Activated naive CD8-positive, alpha-beta T cell treated with anti-CD3 and anti-CD28 coated beads, Interleukin-2, amount 50 U/mL, for 24 hours (primary cell): ENCODE results near the gene LINC00237.

ENCODE experiments used
- ATAC-seq: fragments of 150-1000 bp; cut with Tn5 transposase; one replicate; pipeline ENCODE4 v1.10.0; 2021
- DNase-seq: peaks from one replicate; pipeline ENCODE4 v3.0.0; 2021
- H3K27ac Mint-ChIP-seq: one replicate; pipeline ENCODE4 v1.8.0; 2021; ENCODE audit warnings: mild to moderate bottlenecking, mixed read lengths
- H3K27me3 Mint-ChIP-seq: one replicate; pipeline ENCODE4 v1.8.0; 2021; ENCODE audit warnings: mixed read lengths
- H3K36me3 Mint-ChIP-seq: one replicate; pipeline ENCODE4 v1.8.0; 2021; ENCODE audit warnings: low read depth, mixed read lengths
- H3K4me1 Mint-ChIP-seq: one replicate; pipeline ENCODE4 v1.8.0; 2021; ENCODE audit warnings: mixed read lengths
- H3K4me3 Mint-ChIP-seq: one replicate; pipeline ENCODE4 v1.8.0; 2021; ENCODE audit warnings: mild to moderate bottlenecking, moderate library complexity, mixed read lengths
- H3K9me3 Mint-ChIP-seq: one replicate; pipeline ENCODE4 v1.8.0; 2021; ENCODE audit warnings: mixed read lengths

Gene LINC00237

DNA sequence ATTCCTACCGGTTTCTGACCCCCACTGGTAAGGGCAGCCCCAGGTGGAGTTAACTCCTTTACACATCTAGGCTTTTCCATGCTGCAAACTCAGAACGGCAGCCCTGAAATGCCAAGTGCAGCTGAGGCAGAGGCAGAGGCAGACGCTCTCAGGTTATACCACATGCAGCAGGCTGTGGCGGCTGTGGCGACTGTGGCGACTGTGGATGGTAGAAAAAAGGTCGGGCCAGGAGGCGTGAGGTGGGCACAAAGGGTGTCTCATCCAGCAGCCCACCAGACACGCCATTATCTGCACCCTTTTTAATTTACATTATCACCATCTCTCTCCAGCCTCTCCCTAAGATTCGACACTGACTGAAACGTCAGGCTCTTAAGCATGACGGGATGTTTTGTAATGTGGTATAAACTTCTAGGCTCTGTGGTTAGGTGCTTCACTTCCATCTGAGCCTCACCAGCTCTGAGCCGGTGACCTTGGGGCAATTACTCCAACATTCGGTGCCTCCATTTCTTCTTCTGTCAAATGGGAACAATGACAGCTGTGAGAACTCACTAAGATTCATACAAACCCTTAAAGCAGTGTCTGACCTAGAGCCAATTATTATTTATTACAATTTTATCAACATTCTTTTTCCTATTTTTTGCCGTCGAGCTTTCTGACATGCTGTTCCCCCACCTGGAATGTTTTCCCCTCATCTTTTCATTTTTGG, 27.9 kb upstream of the LINC00237 start:
- Mint-ChIP-seq H3K27ac (no peak overlapping the region), H3K36me3 (peaks cover 26% of the 10 kb centered on the region), H3K4me3 (no peak overlapping the region), H3K9me3 (no peaks in the 10 kb centered on the region), H3K27me3 (no peaks in the 10 kb centered on the region), H3K4me1 (no peaks in the 10 kb centered on the region)
- no peak for ATAC-seq
- no peak for DNase-seq

DNA sequence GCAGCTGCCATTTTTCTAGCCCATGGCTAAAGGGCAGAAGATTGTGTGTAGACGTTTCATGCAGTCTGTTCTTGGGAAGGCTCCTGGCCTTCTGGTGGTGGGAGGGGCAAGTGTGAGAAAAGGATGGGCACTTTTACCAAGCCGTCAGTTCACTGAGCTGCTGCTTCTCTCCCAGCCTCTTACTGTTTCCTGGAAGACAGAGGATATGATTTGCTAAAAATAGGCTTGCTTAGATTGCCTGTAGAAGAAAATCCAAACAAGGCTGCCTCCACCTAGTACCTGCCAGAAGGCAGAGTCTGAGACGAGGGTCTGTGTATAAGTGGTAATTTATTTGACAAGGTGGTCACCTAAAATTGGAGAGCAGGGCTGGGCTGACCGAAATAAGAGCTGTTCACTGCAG, 27.2 kb upstream of the LINC00237 start:
- ATAC-seq (no peak), DNase-seq (no peak)
- Mint-ChIP-seq H3K4me1 (peaks cover under 1% of the 10 kb centered on the region), H3K27ac (no peak overlapping the region), H3K9me3 (no peaks in the 10 kb centered on the region), H3K27me3 (no peaks in the 10 kb centered on the region), H3K36me3 (peaks cover 23% of the 10 kb centered on the region), H3K4me3 (no peak overlapping the region)

DNA sequence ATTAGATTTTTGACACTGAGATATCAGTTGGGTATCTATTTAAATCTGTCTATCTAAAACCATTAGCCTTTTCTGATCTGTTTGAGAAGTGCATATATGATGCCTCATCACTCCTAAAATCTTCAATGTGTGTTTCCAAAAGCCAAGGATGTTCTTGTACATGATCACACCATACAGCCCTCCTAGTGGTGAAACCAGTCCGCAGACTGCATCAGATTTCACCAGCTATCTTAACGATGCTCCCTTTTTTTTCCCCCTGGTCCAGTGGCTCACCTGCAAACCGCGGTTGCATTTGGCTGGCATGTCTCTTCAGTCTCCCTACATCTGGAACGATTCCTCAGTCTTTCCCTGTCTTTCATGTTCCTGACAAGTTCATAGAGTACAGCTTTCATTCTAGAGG, 23.7 kb upstream of the LINC00237 start:
- Mint-ChIP-seq H3K27ac (no peak overlapping the region), H3K4me1 (peaks cover 18% of the 10 kb centered on the region), H3K9me3 (no peaks in the 10 kb centered on the region), H3K4me3 (no peak overlapping the region), H3K36me3 (peaks cover 7% of the 10 kb centered on the region), H3K27me3 (no peaks in the 10 kb centered on the region)
- ATAC-seq (no peak), DNase-seq (no peak)

DNA sequence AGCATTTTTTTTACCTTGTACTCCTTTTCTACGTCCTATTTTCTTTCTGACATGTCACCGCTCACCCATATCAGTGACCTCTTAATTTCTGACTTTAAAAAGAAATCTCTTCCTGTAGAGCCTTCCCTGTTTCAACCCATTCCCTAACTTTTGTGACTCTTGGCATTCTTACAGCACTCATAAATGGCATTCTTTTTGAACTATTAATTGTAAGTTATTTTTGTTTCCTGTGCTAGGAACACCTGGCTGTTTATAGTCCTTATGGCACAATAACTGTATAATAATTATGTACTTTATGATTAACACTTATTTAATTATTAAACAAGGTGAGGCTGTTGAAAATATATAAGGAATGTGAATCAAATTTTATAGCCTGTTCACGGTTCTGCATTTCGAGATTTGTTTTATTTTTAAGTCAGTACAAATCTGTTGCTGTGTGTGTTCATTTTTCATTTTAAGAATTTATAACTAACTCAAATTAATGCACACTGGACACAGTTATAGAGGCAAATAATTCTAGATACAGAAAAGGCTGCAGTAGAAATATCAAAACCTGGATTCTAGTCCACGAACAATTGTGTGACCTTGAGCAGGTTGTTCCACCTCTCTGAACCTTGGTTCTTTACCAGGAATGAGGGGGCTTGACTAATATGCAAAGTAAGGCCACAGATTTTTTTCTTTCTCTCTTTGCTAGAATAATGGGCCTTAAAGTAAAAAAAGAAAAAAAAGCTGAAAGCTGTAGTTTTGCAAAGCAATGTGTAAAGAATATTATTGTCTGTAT, 21.2 kb upstream of the LINC00237 start:
- Mint-ChIP-seq H3K27me3 (no peaks in the 10 kb centered on the region), H3K27ac (no peak overlapping the region), H3K9me3 (no peaks in the 10 kb centered on the region), H3K4me1 (peaks cover 18% of the 10 kb centered on the region), H3K36me3 (no peaks in the 10 kb centered on the region), H3K4me3 (peak overlapping the region; percentile 92)
- no peak for DNase-seq
- no peak for ATAC-seq

DNA sequence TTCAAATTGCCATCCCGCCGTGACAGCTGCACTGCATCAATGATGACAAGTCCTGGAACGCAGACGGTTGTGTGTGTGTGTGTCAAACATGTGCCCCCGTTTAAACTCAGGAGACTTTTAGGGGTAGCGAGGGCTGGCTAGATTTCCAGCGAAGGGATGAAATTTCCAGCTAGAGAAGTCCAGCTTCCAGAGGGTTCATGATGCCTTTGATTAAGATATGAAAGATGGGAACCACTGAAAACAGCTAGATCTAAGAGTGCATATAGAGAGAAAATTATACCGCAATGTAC, 20.4 kb upstream of the LINC00237 start:
- Mint-ChIP-seq H3K9me3 (no peaks in the 10 kb centered on the region), H3K4me1 (peaks cover 18% of the 10 kb centered on the region), H3K4me3 (peak overlapping the region; percentile 92), H3K27me3 (no peaks in the 10 kb centered on the region), H3K36me3 (no peaks in the 10 kb centered on the region), H3K27ac (peak overlapping the region; percentile 66)
- ATAC-seq (no peak), DNase-seq (no peak)

DNA sequence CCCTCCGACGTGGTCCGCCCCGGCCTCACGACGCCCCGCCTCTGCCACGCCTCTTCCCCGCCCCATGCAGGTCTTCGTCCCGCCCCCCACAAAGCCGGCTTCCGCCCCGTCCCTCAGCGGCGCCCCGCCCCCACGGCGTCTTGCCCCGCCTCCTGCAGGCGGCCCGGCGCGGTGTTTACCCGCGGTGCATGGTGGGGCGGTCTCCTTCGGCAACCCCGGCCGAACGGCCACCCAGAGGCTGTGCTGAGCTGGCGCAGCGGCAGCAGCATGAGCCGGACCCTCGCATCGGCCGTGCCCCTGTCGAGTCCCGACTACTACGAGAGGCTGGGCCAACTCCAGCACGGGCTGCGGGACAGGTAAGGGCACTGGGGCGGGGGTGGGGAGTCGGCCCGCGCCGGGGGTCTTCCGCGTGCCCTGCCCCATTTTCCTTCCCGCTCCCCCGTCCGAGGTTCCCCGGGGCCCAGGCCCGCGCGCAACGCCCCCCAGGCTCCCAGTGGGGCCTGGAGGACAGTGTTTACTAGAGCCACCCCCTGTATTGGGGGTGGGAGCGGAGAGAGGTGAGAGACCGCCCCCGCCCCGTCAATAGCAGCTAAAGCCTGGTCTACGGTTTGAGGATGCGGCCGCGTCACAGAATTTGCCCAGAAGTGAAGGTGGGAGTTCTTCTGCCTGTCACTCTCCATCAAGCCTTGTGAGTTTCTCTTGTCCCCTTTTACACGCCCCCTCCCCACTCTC, 19.9 kb upstream of the LINC00237 start, which contains the start of gene KIZ:
TSS of gene KIZ (plus strand) at position 234 of the 732 bp plus-strand sequence. CDS start at position 268, 34 bp downstream.
- DNase-seq: peak; percentile 99
- H3K4me1 Mint-ChIP-seq: peaks cover 18% of the 10 kb centered on the region
- ATAC-seq: peak; percentile 99
- peak within 1 kb of the TSS; percentile 92 for H3K4me3 Mint-ChIP-seq
- no peaks in the 10 kb centered on the region for H3K27me3 Mint-ChIP-seq
- no peaks in the 10 kb centered on the region for H3K36me3 Mint-ChIP-seq
- H3K27ac Mint-ChIP-seq: peak within 1 kb of the TSS; percentile 66
- H3K9me3 Mint-ChIP-seq: no peaks in the 10 kb centered on the region

DNA sequence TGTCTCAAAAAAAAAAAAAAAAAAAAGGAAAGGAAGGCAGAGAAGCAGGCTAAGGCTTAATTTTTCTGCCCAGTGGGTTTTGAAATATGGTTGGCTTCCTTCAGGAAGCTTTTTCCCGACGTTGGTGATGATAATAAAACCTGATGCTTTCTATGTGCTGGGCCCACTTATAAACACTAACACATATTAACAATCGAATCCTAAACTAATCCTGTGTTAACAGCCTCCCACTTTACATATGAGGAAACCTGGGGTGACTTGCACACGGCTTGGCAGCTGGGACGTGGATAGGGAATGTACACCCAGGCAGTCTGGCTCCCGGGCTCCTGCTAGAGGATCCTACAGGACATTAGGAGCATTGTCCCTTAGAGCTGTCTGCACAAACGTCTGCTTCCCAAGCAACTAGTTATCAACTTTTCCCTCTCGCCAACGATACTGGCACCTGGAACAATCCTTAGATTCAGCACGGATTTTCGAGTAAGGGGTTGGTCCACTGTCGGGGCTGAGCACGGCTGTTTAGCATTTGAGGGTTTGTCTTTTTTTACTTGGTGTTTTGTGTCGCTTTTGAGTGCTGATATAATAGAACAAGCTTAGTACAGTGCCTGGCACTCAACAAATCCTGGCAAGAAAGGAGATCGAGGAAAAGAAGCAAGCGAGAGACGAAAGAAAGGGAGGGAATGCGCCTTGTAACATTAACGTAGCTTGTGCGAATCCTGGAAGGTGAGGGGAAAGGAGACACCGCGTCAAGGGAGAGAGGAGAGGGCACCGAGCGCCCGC, 19.1 kb upstream of the LINC00237 start:
- H3K9me3 Mint-ChIP-seq: no peaks in the 10 kb centered on the region
- H3K27me3 Mint-ChIP-seq: no peaks in the 10 kb centered on the region
- peak overlapping the region; percentile 92 for H3K4me3 Mint-ChIP-seq
- peaks cover 18% of the 10 kb centered on the region for H3K4me1 Mint-ChIP-seq
- no peak for ATAC-seq
- H3K27ac Mint-ChIP-seq: peak overlapping the region; percentile 64
- no peaks in the 10 kb centered on the region for H3K36me3 Mint-ChIP-seq
- no peak for DNase-seq

DNA sequence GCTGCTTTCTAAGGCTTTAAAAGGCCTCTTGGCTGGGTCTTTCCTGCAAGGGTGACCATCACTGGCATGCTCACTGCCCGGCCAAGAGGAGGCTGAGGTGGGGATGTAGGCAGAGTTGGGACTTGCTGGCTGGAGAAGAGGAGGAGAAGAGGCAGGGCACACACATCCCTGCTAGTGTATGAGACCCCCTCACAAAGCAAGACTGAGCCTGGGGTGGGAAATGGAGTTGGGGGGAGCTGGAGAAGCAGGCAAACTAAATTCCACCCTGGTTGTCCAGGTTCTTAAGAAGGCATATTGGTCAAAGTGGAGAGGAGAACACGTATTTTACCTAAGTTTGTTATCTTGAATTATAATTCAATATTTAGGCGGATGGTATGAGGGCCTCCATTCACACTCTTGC, 18.0 kb upstream of the LINC00237 start:
- H3K36me3 Mint-ChIP-seq: no peaks in the 10 kb centered on the region

DNA sequence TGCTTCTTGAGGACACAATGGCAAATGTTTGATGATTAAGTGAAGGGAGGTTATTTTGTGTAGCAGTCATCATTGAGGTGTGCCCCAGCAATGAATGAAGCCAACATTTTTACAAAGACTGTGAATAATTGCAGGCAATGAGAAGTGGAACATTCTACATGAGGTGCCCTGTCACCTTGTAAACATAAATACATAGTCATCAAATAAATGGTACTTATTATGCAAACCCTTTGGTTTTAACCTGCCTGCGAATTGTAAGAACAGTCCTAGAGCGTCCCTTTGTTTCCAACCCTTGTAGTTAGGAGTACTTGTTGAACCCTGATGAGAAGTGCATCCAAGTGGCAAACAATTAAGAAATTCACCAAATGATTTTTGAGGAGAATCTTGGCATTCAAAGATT, 12.6 kb upstream of the LINC00237 start:
- DNase-seq: no peak
- no peak overlapping the region for H3K4me3 Mint-ChIP-seq
- H3K36me3 Mint-ChIP-seq: no peaks in the 10 kb centered on the region
- H3K27me3 Mint-ChIP-seq: peaks cover 23% of the 10 kb centered on the region
- H3K4me1 Mint-ChIP-seq: no peaks in the 10 kb centered on the region
- no peak overlapping the region for H3K27ac Mint-ChIP-seq
- no peak for ATAC-seq
- no peaks in the 10 kb centered on the region for H3K9me3 Mint-ChIP-seq

More for the DNA sequence above, 18.0 kb upstream of the LINC00237 start:
- H3K4me1 Mint-ChIP-seq: peaks cover 18% of the 10 kb centered on the region
- no peak overlapping the region for H3K4me3 Mint-ChIP-seq
- H3K9me3 Mint-ChIP-seq: no peaks in the 10 kb centered on the region
- DNase-seq (no peak), ATAC-seq (no peak)
- no peak overlapping the region for H3K27ac Mint-ChIP-seq
- peaks cover 3% of the 10 kb centered on the region for H3K27me3 Mint-ChIP-seq

DNA sequence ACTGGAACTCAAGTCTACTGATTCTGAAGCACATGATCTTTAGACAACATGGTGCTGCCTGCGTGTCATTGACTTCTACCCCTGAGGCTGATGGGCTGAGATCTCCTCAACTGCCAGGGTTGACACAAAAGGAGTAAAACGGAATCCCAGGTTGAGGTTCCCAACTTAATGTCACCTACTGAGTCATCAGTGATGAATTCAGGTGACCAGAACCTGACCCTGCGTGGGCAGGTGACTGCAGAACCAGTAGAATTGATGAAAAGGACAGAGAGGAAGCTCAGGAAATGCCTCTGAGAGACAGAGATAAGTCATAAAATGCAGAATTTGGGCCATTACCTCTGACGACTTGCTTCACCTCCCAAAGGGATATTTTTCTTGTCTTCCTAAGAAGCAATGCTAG, 12.0 kb upstream of the LINC00237 start:
- DNase-seq: no peak
- Mint-ChIP-seq H3K27ac (no peak overlapping the region), H3K9me3 (no peaks in the 10 kb centered on the region), H3K4me3 (no peak overlapping the region), H3K27me3 (peaks cover 23% of the 10 kb centered on the region), H3K4me1 (no peaks in the 10 kb centered on the region), H3K36me3 (no peaks in the 10 kb centered on the region)
- ATAC-seq: no peak

DNA sequence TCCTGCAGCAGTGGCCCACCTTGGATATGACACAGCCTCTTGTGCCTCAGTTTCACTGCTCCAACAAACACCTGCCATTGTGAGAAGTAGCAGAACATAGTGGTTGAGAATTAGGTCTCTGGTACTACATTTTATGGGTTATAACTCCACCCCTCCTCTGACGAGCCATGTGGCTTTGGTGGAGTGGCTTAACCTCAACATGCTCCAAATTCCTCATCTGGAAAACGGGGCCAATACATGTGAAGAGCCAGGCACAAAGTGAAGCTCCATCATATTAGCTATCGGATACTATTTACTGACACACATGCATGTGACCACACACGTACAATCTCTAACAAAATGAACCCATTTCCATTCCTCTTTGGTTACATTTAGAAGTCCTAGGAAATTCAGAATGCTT, 11.4 kb upstream of the LINC00237 start:
- Mint-ChIP-seq H3K4me1 (no peaks in the 10 kb centered on the region), H3K9me3 (no peaks in the 10 kb centered on the region), H3K27me3 (peaks cover 24% of the 10 kb centered on the region), H3K27ac (no peak overlapping the region), H3K36me3 (no peaks in the 10 kb centered on the region), H3K4me3 (no peak overlapping the region)
- DNase-seq (no peak), ATAC-seq (no peak)

DNA sequence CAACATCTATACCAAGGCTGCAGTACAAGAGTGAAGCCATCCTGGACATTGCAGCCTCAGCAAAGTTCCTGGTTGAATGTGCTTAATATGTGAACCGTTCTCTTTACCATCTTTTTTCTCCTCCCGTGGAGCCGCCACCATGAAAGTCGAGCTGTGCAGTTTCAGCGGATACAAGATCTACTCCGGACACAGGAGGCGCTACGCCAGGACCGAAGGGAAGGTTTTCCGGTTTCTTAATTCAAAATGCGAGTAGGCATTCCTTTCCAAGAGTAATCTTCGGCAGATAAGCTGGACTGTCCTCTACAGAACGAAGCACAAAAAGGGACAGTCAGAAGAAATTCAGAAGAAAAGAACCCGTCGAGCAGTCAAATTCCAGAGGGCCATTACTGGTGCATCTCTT, 8.4 kb upstream of the LINC00237 start:
- no peak for DNase-seq
- H3K27ac Mint-ChIP-seq: no peak overlapping the region
- H3K4me3 Mint-ChIP-seq: no peak overlapping the region
- H3K9me3 Mint-ChIP-seq: no peaks in the 10 kb centered on the region
- no peak for ATAC-seq
- H3K4me1 Mint-ChIP-seq: no peaks in the 10 kb centered on the region
- H3K27me3 Mint-ChIP-seq: peaks cover 28% of the 10 kb centered on the region
- H3K36me3 Mint-ChIP-seq: no peaks in the 10 kb centered on the region

DNA sequence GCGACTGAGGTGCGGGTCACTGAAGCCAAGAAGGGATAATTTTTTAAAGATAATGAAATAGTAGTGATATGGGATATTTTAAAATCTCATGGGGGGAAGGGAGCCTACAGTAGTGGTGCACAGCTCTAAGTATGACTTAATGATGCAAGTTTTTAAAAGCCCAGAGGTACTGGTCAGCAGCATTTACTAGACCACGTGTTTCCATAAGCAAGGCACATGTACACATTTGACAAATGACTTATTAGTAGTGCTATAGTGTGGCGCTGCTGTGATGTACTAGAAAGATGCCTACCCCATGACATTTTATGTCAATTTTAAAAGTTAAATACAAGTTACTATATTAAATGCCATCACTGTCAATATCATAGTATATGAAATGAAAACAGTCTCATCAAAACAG, 7.5 kb upstream of the LINC00237 start:
- peaks cover 23% of the 10 kb centered on the region for H3K27me3 Mint-ChIP-seq
- H3K9me3 Mint-ChIP-seq: no peaks in the 10 kb centered on the region
- DNase-seq (no peak), ATAC-seq (no peak)
- H3K4me3 Mint-ChIP-seq: no peak overlapping the region
- H3K36me3 Mint-ChIP-seq: no peaks in the 10 kb centered on the region
- H3K4me1 Mint-ChIP-seq: no peaks in the 10 kb centered on the region
- no peak overlapping the region for H3K27ac Mint-ChIP-seq

DNA sequence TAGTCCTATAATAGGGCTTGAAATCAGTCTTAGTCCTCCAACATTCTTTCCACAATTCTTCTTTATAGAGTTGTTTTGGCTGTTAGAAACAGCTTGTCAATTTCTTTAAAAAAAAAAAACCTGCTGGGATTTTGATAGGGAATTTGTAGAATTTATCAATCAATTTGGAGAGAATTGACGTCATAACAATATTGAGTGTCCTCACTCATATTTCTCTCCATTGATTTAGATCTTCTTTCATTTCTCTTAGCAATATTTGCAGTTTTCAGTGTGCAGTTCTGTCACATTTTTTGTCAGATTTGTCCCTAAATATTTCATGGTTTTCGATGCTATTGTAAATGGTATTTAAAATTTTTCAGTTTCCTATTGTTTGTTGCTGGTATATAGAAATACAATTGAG, 5.3 kb upstream of the LINC00237 start:
- H3K27ac Mint-ChIP-seq: no peak overlapping the region
- no peaks in the 10 kb centered on the region for H3K4me1 Mint-ChIP-seq
- ATAC-seq (no peak), DNase-seq (no peak)
- H3K9me3 Mint-ChIP-seq: no peaks in the 10 kb centered on the region
- H3K36me3 Mint-ChIP-seq: no peaks in the 10 kb centered on the region
- no peak overlapping the region for H3K4me3 Mint-ChIP-seq
- peaks cover 30% of the 10 kb centered on the region for H3K27me3 Mint-ChIP-seq
